HG03064 (cell line): ENCODE measurements around the gene ZNF771.
"Not testable (repeated sequence)": the region's sequence is repeated elsewhere in the genome, so short reads cannot be mapped to it uniquely, and the experiment has no call there.

ENCODE experiments used
- ATAC-seq: cut with Tn5 transposase; IDR thresholded peaks from one replicate; pipeline ENCODE4 v1.9.1; 2021; ENCODE audit warnings: low read depth; ENCODE audit not compliant: unreplicated experiment

The ZNF771 gene

DNA sequence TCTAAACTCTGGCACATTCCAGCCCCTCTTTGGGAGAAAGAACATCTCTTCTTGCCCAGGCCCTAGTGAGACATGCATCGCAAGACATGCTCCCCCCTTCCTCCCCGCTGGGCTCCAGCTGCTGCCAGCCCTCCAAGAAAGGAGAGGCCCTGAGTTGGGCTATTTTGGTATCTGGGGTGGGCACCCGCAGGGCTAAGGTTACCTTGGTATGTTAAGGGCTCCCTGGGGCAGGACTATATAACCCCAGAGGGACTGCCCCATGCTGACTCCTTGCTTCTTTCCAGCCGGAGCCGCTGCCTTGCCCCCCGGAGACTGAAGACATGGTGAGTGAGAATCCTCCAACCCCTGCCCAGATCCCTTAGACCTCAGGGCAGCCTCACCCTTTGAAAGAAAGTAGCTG lies 32.9 kb upstream of the ZNF771 start, which contains the start of gene MYL11:
TSS of gene MYL11 (plus strand) at position 265 of the 400 bp plus-strand sequence. CDS start at position 321, 56 bp downstream.
- no peak for ATAC-seq

DNA sequence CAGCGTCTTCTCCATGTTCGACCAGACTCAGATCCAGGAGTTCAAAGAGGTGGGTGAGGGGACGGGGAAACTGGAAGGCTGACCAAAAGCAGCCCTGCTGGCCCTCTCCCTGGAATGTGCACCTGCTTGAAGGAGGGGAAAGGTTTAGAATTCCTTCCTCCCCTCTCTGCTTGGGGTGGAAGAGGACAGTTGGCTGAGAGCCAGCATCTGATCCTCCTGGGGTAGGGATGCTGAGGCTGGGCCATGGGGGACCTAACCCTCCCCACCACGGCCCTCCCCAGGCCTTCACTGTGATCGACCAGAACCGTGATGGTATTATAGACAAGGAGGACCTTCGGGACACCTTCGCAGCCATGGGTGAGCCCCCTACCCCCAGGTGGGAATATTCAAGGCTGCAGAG lies 31.5 kb upstream of the ZNF771 start:
- ATAC-seq = no peak

- ATAC-seq = no peak
Observed at GRCh38 chr16:30376461-30376902, 30.9 kb upstream of the ZNF771 start.

GRCh38 chr16:30377050-30377811 lies 30.2 kb upstream of the ZNF771 start:
- no peak for ATAC-seq

GRCh38 chr16:30377812-30378235 lies 29.6 kb upstream of the ZNF771 start:
- no peak for ATAC-seq

- peak; percentile 80 for ATAC-seq
Observed at GRCh38 chr16:30378236-30379157, 28.9 kb upstream of the ZNF771 start.

GRCh38 chr16:30379158-30379783 lies 28.1 kb upstream of the ZNF771 start:
- ATAC-seq = no peak

- no peak for ATAC-seq
Observed at GRCh38 chr16:30380072-30380802, 27.2 kb upstream of the ZNF771 start.

DNA sequence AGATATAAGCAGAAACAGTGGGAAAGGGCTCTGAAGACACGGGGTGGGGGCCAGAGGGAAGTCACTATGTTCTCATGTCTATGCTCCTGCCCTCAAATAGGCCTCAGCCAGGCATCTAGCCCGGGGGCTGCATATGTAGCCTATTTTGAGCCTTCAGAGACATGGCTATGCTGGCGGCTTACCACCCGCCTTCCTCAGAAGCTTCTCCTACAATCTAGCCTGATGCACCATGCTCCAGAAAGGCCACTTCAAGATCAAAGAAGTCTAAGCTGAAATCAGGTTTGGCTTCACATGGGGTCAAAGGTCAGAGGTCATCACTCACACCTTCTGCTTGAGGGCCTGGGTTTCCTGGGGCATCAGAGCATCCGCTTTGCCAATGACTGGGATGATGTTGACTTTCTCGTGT lies 26.6 kb upstream of the ZNF771 start:
- ATAC-seq = no peak

DNA sequence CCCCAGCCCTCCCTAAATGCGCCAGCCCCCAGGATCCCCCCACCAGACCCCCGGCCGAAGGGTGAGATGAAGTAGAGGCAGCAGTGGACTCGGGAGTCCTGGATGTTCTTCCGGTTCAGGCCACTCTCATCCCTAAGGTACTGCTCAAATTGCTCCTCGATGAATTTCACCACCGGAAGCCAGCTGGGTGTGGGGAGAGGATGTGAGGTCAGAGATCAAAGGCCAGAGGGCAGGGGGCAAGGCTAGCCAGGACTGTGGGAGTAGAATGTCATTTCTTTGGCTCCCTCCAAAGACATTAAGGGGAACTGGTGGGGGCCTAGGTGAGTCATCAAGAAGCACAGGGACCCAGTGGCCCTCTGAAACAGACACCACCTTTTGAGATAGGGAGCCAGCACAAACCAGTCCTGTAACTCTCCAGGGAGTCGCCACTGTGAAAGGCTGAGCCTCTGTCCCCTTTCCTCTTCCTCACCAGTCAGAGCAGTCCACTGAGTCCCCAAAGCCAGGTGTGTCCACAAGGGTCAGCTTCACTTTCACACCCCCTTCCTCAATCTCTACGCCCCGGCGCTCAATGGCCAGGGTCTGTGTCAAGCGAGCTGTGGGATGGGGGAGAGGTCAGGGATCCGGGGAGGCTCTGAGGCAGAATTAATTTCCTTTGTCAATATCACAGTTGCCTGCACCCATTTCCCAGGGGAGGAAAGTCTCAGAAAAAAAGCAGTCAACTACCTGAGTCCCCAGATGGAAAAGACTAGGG lies 25.9 kb upstream of the ZNF771 start:
- ATAC-seq = no peak

- no peak for ATAC-seq
Observed at GRCh38 chr16:30382111-30382881, 25.1 kb upstream of the ZNF771 start, which contains the start of gene SEPTIN1. TSS of gene SEPTIN1 (minus strand) at chr16:30382561. CDS start at chr16:30382542, 19 bp downstream.

DNA sequence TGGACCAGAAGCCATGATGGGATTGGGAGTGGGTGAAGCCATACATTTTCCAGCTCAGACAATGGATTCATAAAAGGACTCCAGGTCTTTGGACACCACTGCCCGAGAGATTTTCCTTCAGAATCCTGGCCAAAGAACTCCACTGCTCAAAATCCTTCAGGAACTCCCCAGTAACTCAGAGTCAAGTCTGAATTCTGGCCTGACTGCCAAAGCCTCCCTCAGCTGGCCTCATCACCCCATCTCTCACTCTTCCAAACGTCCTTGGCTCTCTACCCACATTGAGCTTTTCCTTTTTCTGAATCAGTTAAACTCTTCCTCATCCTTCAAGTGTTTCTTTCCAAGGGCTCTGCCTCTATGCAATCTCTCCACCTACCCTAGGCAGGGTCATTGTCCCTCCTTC lies 23.9 kb upstream of the ZNF771 start:
- ATAC-seq = no peak

DNA sequence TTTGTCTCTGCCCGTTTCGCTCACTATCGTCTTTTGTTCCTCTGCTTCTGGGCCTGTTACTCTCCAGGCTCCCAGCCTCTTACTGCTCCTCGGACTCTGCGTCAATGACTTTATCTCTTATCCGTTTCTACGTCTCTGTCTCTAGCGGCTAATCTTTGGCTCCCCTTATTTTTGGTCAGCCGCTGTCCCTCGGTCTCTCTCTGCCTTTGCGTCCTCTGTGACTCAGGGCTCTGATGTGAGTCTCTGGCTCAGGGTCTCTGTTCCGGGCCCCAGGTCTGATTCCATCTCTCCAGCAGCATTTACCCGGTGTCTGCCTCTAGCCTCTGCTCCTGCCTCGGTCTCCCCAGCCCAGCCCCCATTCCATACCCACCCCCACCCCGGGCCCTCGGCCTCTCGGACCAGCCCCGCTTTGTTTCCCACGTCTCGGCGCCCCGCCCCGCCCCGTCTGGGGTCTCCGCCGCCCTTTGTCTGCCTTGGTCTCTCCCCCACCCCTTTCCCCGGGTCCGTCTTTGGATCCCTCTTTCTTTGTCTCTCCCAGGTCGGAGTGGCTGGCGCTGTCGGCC lies 12.7 kb upstream of the ZNF771 start:
- ATAC-seq = no peak

DNA sequence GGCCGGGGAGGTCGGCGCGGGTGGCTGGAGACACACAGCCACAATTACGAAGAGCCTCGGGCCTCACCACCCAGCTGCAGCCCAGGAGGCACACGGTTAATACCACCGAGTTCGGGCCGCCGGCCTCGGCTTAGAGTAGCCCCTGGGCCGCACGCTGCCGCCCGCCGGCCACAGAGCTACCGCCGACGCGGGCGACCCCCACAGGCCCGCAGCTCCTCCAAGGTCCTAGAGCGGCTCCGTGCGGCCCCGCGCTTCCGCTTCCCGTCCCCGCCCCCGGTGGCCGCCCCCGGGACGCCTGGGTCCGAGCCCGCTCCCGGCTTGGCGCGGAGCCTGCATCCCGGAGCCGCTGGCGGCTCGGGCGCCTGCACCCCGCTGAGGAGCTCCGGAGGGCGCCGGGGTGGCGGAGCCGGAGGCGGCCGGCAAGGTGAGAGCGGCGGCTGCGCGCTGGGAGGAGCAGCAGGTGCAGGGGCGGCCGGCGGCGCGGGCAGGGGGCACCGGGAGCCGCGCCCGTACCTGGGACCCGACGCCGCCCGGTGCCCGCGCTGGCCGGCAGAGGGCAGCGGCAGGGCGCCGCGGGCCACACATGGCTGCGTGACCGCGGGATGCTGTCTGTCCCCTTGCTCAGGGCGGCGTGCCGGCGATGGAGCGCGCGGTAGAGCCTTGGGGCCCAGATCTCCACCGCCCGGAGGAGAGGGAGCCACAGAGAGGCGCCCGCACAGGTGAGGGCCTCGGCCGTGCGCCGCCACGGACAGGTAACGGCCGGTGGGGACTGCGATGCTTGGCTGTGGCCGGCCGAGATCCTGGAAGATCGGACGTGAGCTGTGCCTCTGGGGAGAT lies 12.0 kb upstream of the ZNF771 start, which contains the start of gene ZNF48:
TSS of gene ZNF48 (plus strand) at position 266 of the 837 bp plus-strand sequence. CDS start at position 641, 375 bp downstream.
- peak; percentile 49 for ATAC-seq

DNA sequence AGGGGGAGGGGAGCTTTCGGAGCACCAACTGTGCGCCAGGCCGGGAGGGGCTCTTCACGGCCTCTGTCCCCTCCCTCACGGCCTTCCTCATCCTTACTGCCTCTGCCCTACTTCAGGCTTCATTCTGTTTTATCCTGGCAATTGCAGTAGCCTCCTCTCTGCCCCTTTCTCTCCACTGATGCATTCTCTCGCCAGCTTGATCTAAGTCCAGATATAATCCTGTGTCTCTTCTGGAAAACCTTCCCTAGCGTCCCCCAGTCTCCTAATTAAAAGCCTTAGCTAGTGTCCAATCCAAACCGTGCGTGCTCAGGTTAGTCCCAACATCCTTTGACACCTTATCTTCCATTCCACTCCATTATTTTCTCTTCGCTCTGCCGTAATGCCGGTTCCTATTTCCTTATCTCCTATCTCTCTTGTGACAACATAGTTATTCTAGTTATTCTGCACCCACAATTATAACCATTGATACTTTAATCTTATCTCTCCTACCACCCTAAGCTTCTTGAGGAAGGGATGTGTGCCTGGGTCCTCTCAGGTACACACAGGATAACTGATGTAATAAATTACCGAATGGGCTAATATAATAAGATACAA lies 11.3 kb upstream of the ZNF771 start:
- no peak for ATAC-seq

- not testable (repeated sequence) for ATAC-seq
Observed at GRCh38 chr16:30396627-30397026, 10.8 kb upstream of the ZNF771 start.

DNA sequence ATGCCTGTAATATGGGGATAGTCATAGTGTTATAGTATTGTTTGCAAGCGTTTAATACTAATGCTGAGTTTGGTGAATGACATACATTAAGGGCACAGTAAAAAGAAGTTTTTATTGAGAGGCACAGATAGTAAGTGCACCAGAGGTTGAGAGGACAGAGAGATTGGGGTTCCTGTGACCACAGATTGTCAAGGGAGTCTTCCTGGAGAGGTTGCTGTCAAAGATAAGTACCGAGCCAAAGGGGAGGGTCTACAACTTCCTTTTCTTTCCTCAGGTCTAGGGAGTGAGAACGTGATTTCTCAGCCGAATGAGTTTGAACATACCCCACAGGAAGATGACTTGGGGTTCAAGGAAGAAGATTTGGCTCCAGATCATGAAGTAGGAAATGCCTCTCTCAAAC lies 10.3 kb upstream of the ZNF771 start:
- ATAC-seq = no peak
